Measurements from ENCODE around the gene HNMT. TPM values are rescaled to one million over a fixed set of nuclear protein-coding genes. Genes with fewer than 3 reads are reported as not detected.

Gene HNMT
- total RNA-seq, 1 donor from 2014 or later, result 1.1 TPM

- Histone ChIP-seq H3K36me3 (ENCODE audit: control insufficient read depth, insufficient read depth, low read length) (no peaks in the 10 kb centered on the region), H3K27me3 (ENCODE audit: control insufficient read depth, insufficient read depth, low read length) (no peaks in the 10 kb centered on the region), H3K4me3 (ENCODE audit: low read depth, low read length) (no peak overlapping the region)
- no peak for TF ChIP-seq CTCF (IDR thresholded peaks at IDR 0.05; ENCODE audit: insufficient read depth, low read length, severe bottlenecking)
- no peak for FAIRE-seq
- no peak for DNase-seq (ENCODE audit: low read depth)
Measured at GRCh38 chr2:138017824-138018223, 53.6 kb downstream of the HNMT start.

DNA sequence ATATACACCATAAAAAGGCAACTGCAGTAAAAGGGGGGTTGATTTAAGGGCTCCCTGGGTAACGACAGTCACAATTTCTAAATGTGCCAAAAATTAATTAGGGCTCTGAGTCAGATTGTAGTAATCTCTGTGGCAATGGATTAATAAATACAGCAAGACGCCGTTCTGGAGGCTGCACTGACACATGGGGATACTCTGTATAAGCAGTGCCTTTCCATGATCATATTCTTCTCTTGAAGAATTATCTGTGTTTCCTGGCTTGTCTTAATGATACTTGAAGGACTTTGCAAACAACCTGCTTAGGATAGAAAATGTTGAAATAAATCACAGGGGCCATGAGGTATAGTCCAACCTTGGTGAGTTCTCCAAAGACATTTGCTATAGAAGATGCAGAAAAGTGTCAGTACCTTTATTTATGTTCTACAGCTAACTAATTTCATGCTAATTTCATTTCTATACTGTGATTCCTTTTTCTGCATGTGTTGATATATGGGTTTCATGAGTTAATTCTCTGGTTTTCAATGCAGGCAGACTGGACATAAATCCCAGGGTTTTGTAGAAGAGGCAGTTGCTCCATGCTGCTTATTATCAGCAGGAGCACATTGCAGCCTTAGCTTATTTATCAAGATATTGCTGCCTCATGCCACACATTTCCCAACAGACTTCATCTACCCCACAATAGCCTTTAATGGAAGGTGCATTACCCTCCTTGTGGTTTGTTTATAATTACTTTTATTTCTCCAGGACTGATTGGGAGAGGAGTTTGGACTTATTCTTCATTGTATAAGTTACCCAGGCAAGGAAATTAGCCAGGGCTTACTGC is 54.8 kb downstream of the HNMT start:
- Histone ChIP-seq H3K36me3 (ENCODE audit: control insufficient read depth, insufficient read depth, low read length) (no peaks in the 10 kb centered on the region), H3K4me3 (ENCODE audit: low read depth, low read length) (no peak overlapping the region), H3K27me3 (ENCODE audit: control insufficient read depth, insufficient read depth, low read length) (no peaks in the 10 kb centered on the region)
- DNase-seq (ENCODE audit: low read depth) (no peak), FAIRE-seq (no peak)
- no peak for TF ChIP-seq CTCF (IDR thresholded peaks at IDR 0.05; ENCODE audit: insufficient read depth, low read length, severe bottlenecking)

GRCh38 chr2:138020432-138020831 is 56.2 kb downstream of the HNMT start:
- no peak for FAIRE-seq
- Histone ChIP-seq H3K27me3 (ENCODE audit: control insufficient read depth, insufficient read depth, low read length) (no peaks in the 10 kb centered on the region), H3K36me3 (ENCODE audit: control insufficient read depth, insufficient read depth, low read length) (no peaks in the 10 kb centered on the region), H3K4me3 (ENCODE audit: low read depth, low read length) (no peak overlapping the region)
- no peak for TF ChIP-seq CTCF (IDR thresholded peaks at IDR 0.05; ENCODE audit: insufficient read depth, low read length, severe bottlenecking)
- no peak for DNase-seq (ENCODE audit: low read depth)

DNA sequence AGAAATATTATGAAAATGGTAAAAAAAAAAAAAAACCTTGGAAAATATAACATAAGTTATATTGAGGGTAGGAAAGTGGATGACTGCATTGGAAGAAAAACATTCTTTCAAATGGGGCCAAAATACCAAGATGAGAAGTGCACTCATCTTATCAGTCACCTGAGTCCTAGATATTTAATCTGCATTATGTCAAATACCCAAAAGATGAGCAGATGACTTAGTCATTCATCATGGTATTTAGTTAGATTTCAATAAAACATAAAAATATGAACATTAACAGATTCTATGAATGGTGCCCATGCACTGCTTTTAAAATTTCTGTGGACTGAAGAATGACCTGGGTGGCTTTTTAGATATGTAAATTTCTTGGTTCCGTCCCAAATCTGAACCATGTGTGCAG is 56.9 kb downstream of the HNMT start:
- DNase-seq (ENCODE audit: low read depth) (no peak), FAIRE-seq (no peak)
- Histone ChIP-seq H3K36me3 (ENCODE audit: control insufficient read depth, insufficient read depth, low read length) (no peaks in the 10 kb centered on the region), H3K4me3 (ENCODE audit: low read depth, low read length) (no peak overlapping the region), H3K27me3 (ENCODE audit: control insufficient read depth, insufficient read depth, low read length) (no peaks in the 10 kb centered on the region)
- no peak for TF ChIP-seq CTCF (IDR thresholded peaks at IDR 0.05; ENCODE audit: insufficient read depth, low read length, severe bottlenecking)

DNA sequence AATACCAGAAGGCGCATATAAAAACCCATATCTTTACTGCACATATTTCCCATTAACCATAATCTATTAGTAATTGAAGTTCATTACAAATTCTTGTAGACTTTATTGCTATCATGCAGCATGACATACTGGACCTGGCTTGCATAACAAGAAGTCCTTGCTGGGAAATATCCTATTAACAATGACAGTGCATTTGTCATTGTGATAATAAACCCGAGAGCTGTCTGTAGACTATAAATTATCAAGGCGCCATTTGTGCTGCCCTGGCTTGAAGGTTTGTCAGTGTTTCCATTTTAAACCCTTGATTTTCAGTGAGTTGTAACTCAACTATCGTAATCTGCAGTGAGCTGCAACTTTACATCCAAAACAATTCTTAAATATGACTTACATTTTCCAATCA is 59.0 kb downstream of the HNMT start:
- H3K36me3 ChIP-seq (ENCODE audit: control insufficient read depth, insufficient read depth, low read length), result no peaks in the 10 kb centered on the region
- H3K4me3 ChIP-seq (ENCODE audit: low read depth, low read length), result no peak overlapping the region
- FAIRE-seq (no peak), DNase-seq (ENCODE audit: low read depth) (no peak)
- no peaks in the 10 kb centered on the region for H3K27me3 ChIP-seq (ENCODE audit: control insufficient read depth, insufficient read depth, low read length)
- TF ChIP-seq CTCF (IDR thresholded peaks at IDR 0.05; ENCODE audit: insufficient read depth, low read length, severe bottlenecking), result no peak

- no peak for TF ChIP-seq CTCF (IDR thresholded peaks at IDR 0.05; ENCODE audit: insufficient read depth, low read length, severe bottlenecking)
- no peaks in the 10 kb centered on the region for H3K36me3 ChIP-seq (ENCODE audit: control insufficient read depth, insufficient read depth, low read length)
- no peak for FAIRE-seq
- H3K4me3 ChIP-seq (ENCODE audit: low read depth, low read length), result no peak overlapping the region
- DNase-seq (ENCODE audit: low read depth), result no peak
- no peaks in the 10 kb centered on the region for H3K27me3 ChIP-seq (ENCODE audit: control insufficient read depth, insufficient read depth, low read length)
Measured at GRCh38 chr2:138023976-138024375, 59.7 kb downstream of the HNMT start.

Data from bronchial epithelial cell (primary cell).